OCI-LY3 (cell line): ENCODE data around the gene CACNA1B.

Experiments used
- EZH2phosphoT487 ChIP-seq: fragments of 200-600 bp; shearing (Covaris generic); IDR thresholded peaks from 2 replicates; pipeline ENCODE4 v1.6.1; 2018; ENCODE audit warnings: antibody characterized with exemption, mixed run types, low read depth
- TF ChIP-seq, protein P1 (sequence below): fragments of 200-600, 300-600 bp; sonication (generic); IDR thresholded peaks from 2 replicates; pipeline ENCODE4 v1.5.1; 2014; ENCODE audit warnings: antibody characterized with exemption, low read length, low read depth

DNA sequence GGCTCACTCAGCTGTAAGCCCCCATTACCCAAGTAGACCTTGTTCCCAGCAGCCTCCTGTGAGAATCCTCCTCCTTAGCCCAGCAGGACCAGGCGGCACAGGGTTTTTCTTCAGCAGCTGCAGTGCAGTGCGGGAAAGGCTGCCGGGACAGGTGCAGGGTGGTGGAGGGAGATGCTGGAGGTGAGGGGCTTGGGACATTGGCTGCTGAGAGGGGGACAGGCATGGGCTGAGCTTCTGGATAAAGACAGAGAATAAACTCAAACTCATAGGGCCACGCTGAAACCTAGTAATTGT is 174.7 kb downstream of the CACNA1B start:
- TF ChIP-seq, protein P1, sequence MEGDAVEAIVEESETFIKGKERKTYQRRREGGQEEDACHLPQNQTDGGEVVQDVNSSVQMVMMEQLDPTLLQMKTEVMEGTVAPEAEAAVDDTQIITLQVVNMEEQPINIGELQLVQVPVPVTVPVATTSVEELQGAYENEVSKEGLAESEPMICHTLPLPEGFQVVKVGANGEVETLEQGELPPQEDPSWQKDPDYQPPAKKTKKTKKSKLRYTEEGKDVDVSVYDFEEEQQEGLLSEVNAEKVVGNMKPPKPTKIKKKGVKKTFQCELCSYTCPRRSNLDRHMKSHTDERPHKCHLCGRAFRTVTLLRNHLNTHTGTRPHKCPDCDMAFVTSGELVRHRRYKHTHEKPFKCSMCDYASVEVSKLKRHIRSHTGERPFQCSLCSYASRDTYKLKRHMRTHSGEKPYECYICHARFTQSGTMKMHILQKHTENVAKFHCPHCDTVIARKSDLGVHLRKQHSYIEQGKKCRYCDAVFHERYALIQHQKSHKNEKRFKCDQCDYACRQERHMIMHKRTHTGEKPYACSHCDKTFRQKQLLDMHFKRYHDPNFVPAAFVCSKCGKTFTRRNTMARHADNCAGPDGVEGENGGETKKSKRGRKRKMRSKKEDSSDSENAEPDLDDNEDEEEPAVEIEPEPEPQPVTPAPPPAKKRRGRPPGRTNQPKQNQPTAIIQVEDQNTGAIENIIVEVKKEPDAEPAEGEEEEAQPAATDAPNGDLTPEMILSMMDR: no peak
- no peak for TF ChIP-seq EZH2phosphoT487
